Activated gamma-delta T cell treated with anti-CD3 and anti-CD28 coated beads, Interleukin-2, amount 50 U/mL, for 16 hours (primary cell): ENCODE measurements around the gene CORO1C.

ENCODE experiments used
- DNase-seq: peaks from one replicate; pipeline ENCODE4 v3.0.0-alpha.2; 2020; ENCODE audit warnings: low read depth

The CORO1C gene

GRCh38 chr12:108614041-108614440 is 117.3 kb downstream of the CORO1C start:
- no peak for DNase-seq

- no peak for DNase-seq
Observed at GRCh38 chr12:108613548-108613947, 117.8 kb downstream of the CORO1C start.

- DNase-seq = no peak
Observed at GRCh38 chr12:108612788-108613282, 118.5 kb downstream of the CORO1C start.

GRCh38 chr12:108611884-108612415 is 119.4 kb downstream of the CORO1C start:
- peak; percentile 55 for DNase-seq

GRCh38 chr12:108610856-108611605 is 120.3 kb downstream of the CORO1C start:
- DNase-seq = no peak

- no peak for DNase-seq
Observed at GRCh38 chr12:108610336-108610815, 120.9 kb downstream of the CORO1C start.

GRCh38 chr12:108609537-108610335 is 121.6 kb downstream of the CORO1C start:
- DNase-seq = no peak

GRCh38 chr12:108608616-108609015 is 122.7 kb downstream of the CORO1C start:
- DNase-seq = no peak

GRCh38 chr12:108607981-108608600 is 123.2 kb downstream of the CORO1C start:
- DNase-seq = no peak

GRCh38 chr12:108606492-108606891 is 124.8 kb downstream of the CORO1C start:
- DNase-seq = no peak

GRCh38 chr12:108605690-108606406 is 125.5 kb downstream of the CORO1C start:
- DNase-seq = no peak

- no peak for DNase-seq
Observed at GRCh38 chr12:108605000-108605689, 126.2 kb downstream of the CORO1C start.

- DNase-seq = no peak
Observed at GRCh38 chr12:108604208-108604941, 126.9 kb downstream of the CORO1C start.

GRCh38 chr12:108603743-108604142 is 127.6 kb downstream of the CORO1C start:
- no peak for DNase-seq

GRCh38 chr12:108602976-108603704 is 128.2 kb downstream of the CORO1C start:
- DNase-seq = no peak

- DNase-seq = no peak
Observed at GRCh38 chr12:108602209-108602705, 129.1 kb downstream of the CORO1C start.

GRCh38 chr12:108600702-108601007 is 130.7 kb downstream of the CORO1C start:
- DNase-seq = no peak

- DNase-seq = no peak
Observed at GRCh38 chr12:108599948-108600701, 131.2 kb downstream of the CORO1C start.

GRCh38 chr12:108599541-108599940 is 131.8 kb downstream of the CORO1C start:
- DNase-seq = no peak
